ENCODE data around the gene SNX17.
"Not testable (repeated sequence)": the region's sequence is repeated elsewhere in the genome, so short reads cannot be mapped to it uniquely, and the experiment has no call there.

The SNX17 gene

GRCh38 chr2:27407798-27408491 is 37.5 kb downstream of the SNX17 start:
- DNase-seq, result no peak

GRCh38 chr2:27408601-27409320 is 38.3 kb downstream of the SNX17 start:
- DNase-seq, result peak in 1 of 2 donors; percentile 23

DNA sequence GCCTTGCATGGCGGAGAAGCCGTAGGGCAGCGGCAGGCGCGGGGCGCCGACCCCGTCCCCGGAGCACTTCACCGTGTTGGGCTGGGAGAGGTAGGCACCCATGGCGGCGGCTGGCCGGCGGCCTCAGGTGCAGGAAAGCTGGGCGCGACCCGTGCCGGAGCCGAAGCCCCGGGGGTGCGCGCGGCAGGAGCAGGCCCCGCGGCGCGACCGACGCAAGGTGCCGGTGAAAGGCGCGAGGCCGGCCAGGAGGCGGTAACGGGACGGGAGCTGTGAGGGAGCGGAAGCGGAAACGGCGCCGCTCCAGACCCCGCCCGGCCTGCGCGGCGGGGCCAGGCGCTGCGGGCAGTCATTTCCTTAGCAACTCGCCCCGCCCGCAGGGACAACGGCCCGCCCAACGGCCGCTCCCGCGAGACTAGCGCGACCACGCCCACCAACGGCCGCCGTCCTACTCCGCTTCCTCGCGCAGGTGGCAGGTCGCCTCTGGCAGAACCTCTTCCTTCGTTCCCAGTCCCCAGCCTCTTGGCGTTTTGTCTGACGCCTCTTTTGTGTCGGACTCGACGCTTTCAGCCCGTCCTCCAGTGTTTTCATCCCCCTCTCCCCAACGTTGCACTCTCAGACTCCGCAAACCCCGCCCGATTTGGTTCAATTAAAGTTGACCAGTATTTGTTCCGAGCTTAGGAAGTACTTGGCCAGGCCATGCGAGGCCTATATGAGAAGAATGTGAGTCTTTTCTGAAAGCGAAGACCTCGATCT is 39.1 kb downstream of the SNX17 start, which contains the start of gene PPM1G:
PPM1G (minus strand) TSS at position 271 of the 753 bp plus-strand sequence; CDS start at position 102, 169 bp downstream.
- peak; percentile 96 for DNase-seq

GRCh38 chr2:27412419-27413152 is 42.2 kb downstream of the SNX17 start:
- DNase-seq, result no peak

GRCh38 chr2:27416151-27416550 is 45.7 kb downstream of the SNX17 start:
- DNase-seq, result no peak

- no peak for DNase-seq
Observed at GRCh38 chr2:27420996-27421395, 50.6 kb downstream of the SNX17 start.

DNA sequence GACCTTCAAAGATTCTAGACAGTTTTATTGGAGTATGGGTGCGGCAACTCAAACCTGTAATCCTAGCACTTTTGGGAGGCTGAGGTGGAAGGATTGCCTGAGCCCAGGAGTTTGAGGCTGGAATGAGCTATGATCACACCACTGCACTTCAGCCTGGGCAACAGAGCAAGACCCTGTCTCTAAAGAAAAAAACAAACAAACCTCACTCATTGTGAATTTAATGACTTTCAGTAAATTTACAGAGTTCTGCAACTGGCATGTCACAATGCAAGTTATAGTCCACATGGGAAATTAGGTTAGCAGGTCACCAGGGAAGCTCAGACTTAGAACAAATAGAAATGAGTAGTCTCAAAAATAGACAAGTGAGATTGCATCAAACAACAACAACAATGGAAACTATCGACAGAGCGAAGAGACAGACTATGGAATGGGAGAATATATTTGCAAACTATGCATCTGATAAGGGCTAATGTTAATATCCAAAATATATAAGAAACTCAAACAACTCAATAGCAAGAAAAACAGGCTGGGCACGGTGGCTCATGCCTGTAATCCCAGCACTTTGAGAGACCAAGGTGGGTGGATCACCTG is 51.3 kb downstream of the SNX17 start:
- no peak for DNase-seq

- DNase-seq, result no peak
Observed at GRCh38 chr2:27422958-27423357, 52.5 kb downstream of the SNX17 start.

DNA sequence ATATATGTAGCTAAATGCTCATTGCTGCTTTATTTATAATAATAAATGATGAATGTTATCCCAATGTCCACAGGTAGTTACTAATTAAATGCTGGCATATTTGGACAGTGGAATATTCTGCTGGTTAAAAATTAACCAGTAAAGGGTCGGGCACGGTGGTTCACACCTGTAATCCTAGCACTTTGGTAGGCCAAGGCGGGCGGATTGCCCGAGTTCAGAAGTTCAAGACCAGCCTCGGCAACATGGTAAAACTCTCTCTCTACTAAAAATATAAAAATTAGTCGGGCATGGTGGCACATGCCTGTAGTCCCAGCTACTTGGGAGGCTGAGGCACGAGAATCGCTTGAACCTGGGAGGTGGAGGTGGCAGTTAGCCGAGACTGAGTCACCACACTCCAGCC is 54.6 kb downstream of the SNX17 start:
- not testable (repeated sequence) for DNase-seq
